H1 (cell line): ENCODE data around the gene DAPK1. TPM values are rescaled to one million over a fixed set of nuclear protein-coding genes. Genes with fewer than 3 reads are reported as not detected.

Experiments used
- CTCF ChIA-PET: fragments of 300-600 bp; sonication (Branson Sonifier 250); formaldehyde crosslinking; loops from one replicate; lab custom pipeline; 2021; ENCODE audit not compliant: partially characterized antibody; lab: Charles Lee
- POLR2A ChIA-PET: fragments of 300-600 bp; sonication (Branson Sonifier 250); formaldehyde crosslinking; loops from one replicate; lab custom pipeline; 2021; ENCODE audit warnings: inconsistent platforms; ENCODE audit not compliant: partially characterized antibody; lab: Charles Lee
- DNase-seq, 2 experiments: peaks; one replicate each; pipeline versions ENCODE4 v3.0.0 to v3.0.0-alpha.2; 2010 to 2022; ENCODE audit warnings: low spot score in 2 of 2, low read depth in 1 of 2, mixed read lengths in 1 of 2
- FAIRE-seq: peaks from 2 replicates; lab custom pipeline; 2011; peaks lifted over from hg19 to GRCh38; lab: Jason Lieb, UNC
- H2AFZ ChIP-seq: 2 replicates; pipeline ENCODE4 v1.8.1; 2012; ENCODE audit warnings: low read length, inconsistent platforms
- H2AK5ac ChIP-seq: 2 replicates; pipeline ENCODE4 v1.6.1; 2013; ENCODE audit warnings: low read depth, low read length
- H2BK120ac ChIP-seq: replicated peaks from 2 replicates; pipeline ENCODE3; 2013; ENCODE audit warnings: low read depth, low read length, inconsistent platforms
- H2BK12ac ChIP-seq: 2 replicates; pipeline ENCODE4 v1.6.1; 2013; ENCODE audit warnings: low read depth, low read length
- H2BK15ac ChIP-seq: 2 replicates; pipeline ENCODE4 v1.6.1; 2013; ENCODE audit warnings: low read length
- H2BK20ac ChIP-seq: 2 replicates; pipeline ENCODE4 v1.6.1; 2013; ENCODE audit warnings: low read length
- H2BK5ac ChIP-seq: 2 replicates; pipeline ENCODE4 v1.6.1; 2013; ENCODE audit warnings: low read depth, low read length
- H3K14ac ChIP-seq: 2 replicates; pipeline ENCODE4 v1.6.1; 2013; ENCODE audit warnings: inconsistent platforms; ENCODE audit not compliant: insufficient read length
- H3K18ac ChIP-seq: 2 replicates; pipeline ENCODE4 v1.6.1; 2013; ENCODE audit warnings: low read length; ENCODE audit errors: extremely low read depth
- H3K23ac ChIP-seq: 2 replicates; pipeline ENCODE4 v1.6.1; 2013; ENCODE audit warnings: inconsistent platforms; ENCODE audit not compliant: insufficient read length
- H3K23me2 ChIP-seq: 2 replicates; pipeline ENCODE4 v1.6.1; 2013; ENCODE audit warnings: low read depth, low read length
- H3K27ac ChIP-seq: 2 replicates; pipeline ENCODE4 v1.6.1; 2011; ENCODE audit warnings: low read depth, low read length, inconsistent platforms
- H3K27me3 ChIP-seq, 4 experiments: replicated peaks in 1 of 4; 1 replicate in 1 of 4; 2 replicates in 3 of 4; pipeline versions ENCODE4 v1.6.1 to v1.8.1; 2011 to 2013; ENCODE audit warnings: low read length in 3 of 4, mild to moderate bottlenecking in 3 of 4, inconsistent platforms in 2 of 4, mixed read lengths in 2 of 4, moderate library complexity in 1 of 4; ENCODE audit not compliant: control insufficient read depth in 3 of 4, insufficient read depth in 3 of 4; ENCODE audit errors: extremely low read depth in 1 of 4
- H3K36me3 ChIP-seq, 4 experiments: 2 replicates each; pipeline versions ENCODE4 v1.6.1 to v1.8.1; 2011 to 2013; ENCODE audit warnings: mild to moderate bottlenecking in 4 of 4, low read length in 3 of 4, moderate library complexity in 2 of 4, control low read depth in 1 of 4, inconsistent platforms in 1 of 4; ENCODE audit not compliant: insufficient read depth in 4 of 4, control insufficient read depth in 2 of 4
- H3K4ac ChIP-seq: replicated peaks from 2 replicates; pipeline ENCODE3; 2013; ENCODE audit warnings: low read length, low read depth, mixed read lengths, inconsistent platforms; ENCODE audit not compliant: insufficient read length
- H3K4me1 ChIP-seq, 4 experiments: replicated peaks in 1 of 4; 1 replicate in 1 of 4; 2 replicates in 3 of 4; pipeline versions ENCODE4 v1.6.1 to v1.8.1; 2011 to 2013; ENCODE audit warnings: low read length in 3 of 4, inconsistent platforms in 2 of 4, mixed read lengths in 1 of 4; ENCODE audit not compliant: insufficient read depth in 4 of 4, control insufficient read depth in 3 of 4
- H3K4me2 ChIP-seq, 2 experiments: 2 replicates each; pipeline versions ENCODE4 v1.6.1 to v1.8.1; 2011 to 2013; ENCODE audit warnings: low read depth in 2 of 2, low read length in 2 of 2, control low read depth in 1 of 2, inconsistent platforms in 1 of 2, mild to moderate bottlenecking in 1 of 2; ENCODE audit not compliant: insufficient read depth in 1 of 2
- H3K4me3 ChIP-seq, 4 experiments: fragments of 200-600, 300-600 bp in 1 of 4; sonication (generic), shearing (Covaris generic), sonication (Bioruptor Twin) in 1 of 4; 2 replicates each; pipeline versions ENCODE4 v1.5.1 to v1.8.1; 2011 to 2016; ENCODE audit warnings: low read length in 4 of 4, low read depth in 3 of 4, control low read depth in 2 of 4, inconsistent platforms in 2 of 4, mild to moderate bottlenecking in 2 of 4, mixed read lengths in 1 of 4, moderate library complexity in 1 of 4; ENCODE audit not compliant: insufficient read depth in 2 of 4; ENCODE audit errors: extremely low read depth in 1 of 4
- H3K56ac ChIP-seq: replicated peaks from 2 replicates; pipeline ENCODE3; 2013; ENCODE audit warnings: low read depth, mild to moderate bottlenecking, mixed read lengths, low read length, inconsistent platforms; ENCODE audit not compliant: insufficient read length
- H3K79me1 ChIP-seq: 2 replicates; pipeline ENCODE4 v1.6.1; 2013; ENCODE audit warnings: low read depth, low read length, control low read depth
- H3K79me2 ChIP-seq, 2 experiments: 2 replicates each; pipeline versions ENCODE4 v1.6.1 to v1.8.1; 2012 to 2013; ENCODE audit warnings: low read length in 2 of 2, mild to moderate bottlenecking in 2 of 2, inconsistent platforms in 1 of 2; ENCODE audit not compliant: insufficient read depth in 2 of 2, control insufficient read depth in 1 of 2
- H3K9ac ChIP-seq, 4 experiments: replicated peaks in 1 of 4; 1 replicate in 1 of 4; 2 replicates in 3 of 4; pipeline versions ENCODE4 v1.6.1 to v1.8.1; 2011 to 2013; ENCODE audit warnings: low read depth in 3 of 4, low read length in 3 of 4, control low read depth in 2 of 4, mild to moderate bottlenecking in 2 of 4, moderate library complexity in 2 of 4, inconsistent platforms in 1 of 4; ENCODE audit errors: extremely low read depth in 1 of 4
- H3K9me3 ChIP-seq, 2 experiments: 2 replicates each; pipeline versions ENCODE4 v1.6.1 to v1.8.1; 2012 to 2013; ENCODE audit warnings: mild to moderate bottlenecking in 2 of 2, moderate library complexity in 2 of 2, control low read depth in 1 of 2, inconsistent platforms in 1 of 2, low read depth in 1 of 2, low read length in 1 of 2, mixed read lengths in 1 of 2; ENCODE audit not compliant: insufficient read depth in 2 of 2
- H4K20me1 ChIP-seq, 2 experiments: replicated peaks in 1 of 2; 2 replicates each; pipeline versions ENCODE3 to v1.8.1; 2011 to 2013; ENCODE audit warnings: inconsistent platforms in 2 of 2, low read length in 2 of 2, mild to moderate bottlenecking in 1 of 2; ENCODE audit not compliant: insufficient read depth in 2 of 2, control insufficient read depth in 1 of 2
- H4K5ac ChIP-seq: 2 replicates; pipeline ENCODE4 v1.6.1; 2013; ENCODE audit warnings: low read length, low read depth, mixed read lengths, inconsistent platforms; ENCODE audit not compliant: insufficient read length
- H4K8ac ChIP-seq: 2 replicates; pipeline ENCODE4 v1.8.0; 2013; ENCODE audit warnings: mild to moderate bottlenecking, moderate library complexity, low read length, inconsistent platforms; ENCODE audit not compliant: insufficient read depth; ENCODE audit errors: extremely low read depth
- H4K91ac ChIP-seq: replicated peaks from 2 replicates; pipeline ENCODE3; 2013; ENCODE audit warnings: low read length, mixed read lengths, inconsistent platforms; ENCODE audit not compliant: insufficient read length
- RBBP5 ChIP-seq: IDR thresholded peaks from 2 replicates; pipeline ENCODE4 v1.7.1; 2012; ENCODE audit warnings: low read depth, mild to moderate bottlenecking, inconsistent platforms, low read length, moderate library complexity, borderline replicate concordance
- WGBS, 2 experiments: shearing (Covaris generic) in 1 of 2; methylation state at CpG; one replicate each; pipeline versions ENCODE4 v1.1.6 to v1.1.7; 2013 to 2015; ENCODE audit warnings: low lambda C conversion rate in 2 of 2, mixed read lengths in 2 of 2, inconsistent platforms in 1 of 2, low coverage in 1 of 2, missing lambda C conversion rate in 1 of 2; ENCODE audit not compliant: insufficient replicate concordance in 2 of 2, insufficient coverage in 1 of 2, insufficient read length in 1 of 2; ENCODE audit errors: extremely low coverage in 1 of 2, missing lambda C conversion rate in 1 of 2; 5-methylcytosine and 5-hydroxymethylcytosine counted together
- polyA plus RNA-seq, 7 experiments: library from polyadenylated mRNA; depleted of rRNA in 3 of 7; stranded (reverse) in 5 of 7; unstranded in 2 of 7; fragments of >200 nt in 5 of 7; fragments of 200-250 nt in 2 of 7; gene quantifications; 1 replicate in 5 of 7; 2 replicates in 1 of 7; 4 replicates in 1 of 7; pipeline versions ENCODE4 v1.2.1 to v1.2.3, GENCODE V29; 2011 to 2013; ENCODE audit warnings: missing spikeins in 2 of 7, mixed read lengths in 2 of 7
- total RNA-seq: library from RNA; stranded (reverse); fragmentation: NEBNext Ultra II Directional; extraction: Animal tissue kit (Norgen Biotek cat#: 25700); gene quantifications from 2 replicates; pipeline ENCODE4 v1.2.1, GENCODE V29; 2021

The DAPK1 gene
- total and polyA plus RNA-seq, 2 of the 8 experiments (the other 6 are each of a cell fraction or from before 2014, with no cell fraction given), result 62.4 to 131 TPM

- no peak for TF ChIP-seq RBBP5
- no peak overlapping the region for H3K18ac ChIP-seq
- no peak overlapping the region for H3K4ac ChIP-seq
- H3K56ac ChIP-seq, result no peak overlapping the region
- ChIA-PET POLR2A (no interaction called here), CTCF (interaction anchor here (0.8 to 6.5 kb wide), 11 partner anchors 10 to 197 kb away, joined by 3 to 88 read pairs (median 8); no protein-coding TSS in a partner anchor)
- H3K23me2 ChIP-seq, result no peaks in the 10 kb centered on the region
- no peak overlapping the region for H2BK12ac ChIP-seq
- H3K27ac ChIP-seq, result no peak overlapping the region
- no peak overlapping the region for H4K8ac ChIP-seq
- H3K23ac ChIP-seq, result no peak overlapping the region
- H3K79me2 ChIP-seq, result peaks cover 0 to 18% of the 10 kb centered on the region in 2 experiments; a peak in 2 of 4 replicates
- peaks cover 2 to 4% of the 10 kb centered on the region in 2 experiments for H4K20me1 ChIP-seq
- H3K4me2 ChIP-seq, result no peak overlapping the region
- no peaks in the 10 kb centered on the region for H3K9me3 ChIP-seq
- WGBS, 2 experiments, result 95% methylated on average over 14 of the region's 14 CpGs; no CpG with 5 or more reads in 1 of the 2 experiments
- H2BK120ac ChIP-seq, result no peak overlapping the region
- no peak overlapping the region for H2BK20ac ChIP-seq
- no peak overlapping the region for H3K9ac ChIP-seq
- FAIRE-seq (no peak), DNase-seq (no peak)
- H2BK15ac ChIP-seq, result no peak overlapping the region
- H3K36me3 ChIP-seq, result peaks cover 3 to 40% (median 18%) of the 10 kb centered on the region in 4 experiments; a peak in 7 of 8 replicates
- H2AFZ ChIP-seq, result no peak overlapping the region
- no peak overlapping the region for H4K91ac ChIP-seq
- H2BK5ac ChIP-seq, result peak overlapping the region; percentile 3; the same call in 1 of the 2 replicates
- H3K4me1 ChIP-seq, result no peaks in the 10 kb centered on the region; a peak in 2 of 7 replicates
- H3K27me3 ChIP-seq, result no peaks in the 10 kb centered on the region
- no peaks in the 10 kb centered on the region; the same call in 1 of the 2 replicates for H3K79me1 ChIP-seq
- H2AK5ac ChIP-seq, result no peak overlapping the region
- no peak overlapping the region for H3K4me3 ChIP-seq
- H4K5ac ChIP-seq, result no peak overlapping the region
- no peak overlapping the region for H3K14ac ChIP-seq
Measured at GRCh38 chr9:87686520-87687090, 188.9 kb downstream of the DAPK1 start.
